HG03571 (cell line): ENCODE measurements around the gene RERE.
"Not testable (repeated sequence)": the region's sequence is repeated elsewhere in the genome, so short reads cannot be mapped to it uniquely, and the experiment has no call there.

Source experiments
- ATAC-seq: cut with Tn5 transposase; IDR thresholded peaks from one replicate; pipeline ENCODE4 v1.9.1; 2021; ENCODE audit not compliant: unreplicated experiment

The RERE gene

DNA sequence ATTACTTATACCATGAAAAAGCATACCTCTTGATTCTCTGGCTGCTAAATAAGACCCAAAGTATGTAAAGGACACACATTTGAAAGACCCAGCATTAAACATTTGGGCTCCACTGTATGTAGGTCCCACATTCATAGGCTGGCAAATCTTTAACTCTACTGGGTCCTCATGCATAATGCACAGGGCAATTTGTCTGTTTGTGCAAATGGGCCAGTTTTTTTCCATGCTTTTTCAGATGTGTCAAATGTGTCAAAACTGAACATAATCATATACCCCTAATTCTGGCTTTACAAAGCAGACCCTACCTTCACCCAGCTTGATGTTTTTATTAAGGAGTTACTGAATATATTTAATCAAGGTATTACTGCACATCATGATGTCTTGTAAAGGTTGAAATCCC lies 63.7 kb downstream of the RERE start:
- no peak for ATAC-seq

- ATAC-seq: no peak
Observed at GRCh38 chr1:8752921-8753713, 64.3 kb downstream of the RERE start.

- ATAC-seq: no peak
Observed at GRCh38 chr1:8752411-8752810, 65.0 kb downstream of the RERE start.

DNA sequence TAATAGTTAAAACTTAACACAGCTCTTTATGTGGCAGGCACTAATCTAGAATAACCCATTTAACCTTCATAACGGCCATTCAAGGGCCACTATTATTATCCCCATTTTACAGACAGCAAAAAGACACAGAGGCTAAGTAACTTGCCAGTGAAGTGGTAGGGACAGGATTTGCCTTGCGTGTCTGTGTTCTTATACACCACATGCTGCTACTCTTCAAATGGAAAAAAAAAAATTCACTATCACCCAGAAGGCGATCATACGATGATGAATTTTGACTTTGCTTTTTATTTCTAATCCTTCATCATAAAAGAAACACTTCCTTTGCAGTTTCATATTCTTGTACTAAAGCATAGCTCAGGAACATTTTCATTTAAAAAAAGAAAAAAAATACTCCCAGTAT lies 65.5 kb downstream of the RERE start:
- no peak for ATAC-seq

- ATAC-seq: no peak
Observed at GRCh38 chr1:8747879-8748825, 69.3 kb downstream of the RERE start.

DNA sequence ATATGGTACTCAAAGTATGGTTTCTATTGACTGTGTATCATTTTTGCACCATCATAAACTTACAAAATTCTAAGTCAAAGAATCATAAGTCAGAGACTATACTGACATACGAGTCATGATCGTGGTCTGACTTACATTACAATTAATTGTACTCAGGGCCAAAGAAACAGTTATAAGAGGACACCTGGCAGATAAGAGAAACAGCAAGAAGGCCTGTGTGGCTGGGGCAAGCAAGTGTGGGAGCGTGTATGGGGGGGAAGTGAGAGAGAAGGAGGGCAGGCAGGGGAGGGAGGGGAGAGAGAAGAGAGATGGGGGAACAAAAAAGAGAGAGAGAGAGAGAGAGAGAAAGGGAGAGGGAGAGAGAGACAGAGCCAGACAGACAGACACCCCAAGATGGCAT lies 70.9 kb downstream of the RERE start:
- no peak for ATAC-seq

DNA sequence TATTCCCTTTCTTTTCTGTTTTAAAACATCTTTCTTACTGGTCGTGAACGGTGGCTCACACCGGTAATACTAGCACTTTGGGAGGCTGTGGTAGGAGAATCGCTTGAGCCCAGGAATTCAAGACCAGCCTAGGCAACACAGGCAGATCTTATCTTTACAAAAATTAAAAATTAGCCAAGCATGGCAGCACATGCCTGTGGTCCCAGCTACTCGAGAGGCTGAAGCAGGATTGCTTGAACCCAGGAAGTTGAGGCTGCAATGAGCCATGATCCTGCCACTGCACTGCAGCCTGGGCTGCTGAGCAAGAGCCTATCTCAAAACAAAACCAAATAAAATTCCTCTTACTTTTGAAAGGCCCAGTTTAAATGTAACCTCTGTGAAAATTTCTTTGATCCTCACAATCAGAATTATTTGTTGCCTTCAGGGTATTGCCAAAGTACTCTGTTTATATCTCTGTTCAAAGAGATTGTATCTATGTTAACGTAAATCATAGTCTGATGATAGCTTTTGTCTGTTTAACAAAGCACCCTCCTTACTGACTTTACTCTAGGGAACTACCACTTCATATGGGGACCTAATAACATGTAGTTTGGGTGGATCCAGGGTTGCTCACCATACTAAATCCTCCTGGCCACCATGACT lies 71.6 kb downstream of the RERE start:
- no peak for ATAC-seq

GRCh38 chr1:8745346-8745745 lies 72.1 kb downstream of the RERE start:
- ATAC-seq: no peak

DNA sequence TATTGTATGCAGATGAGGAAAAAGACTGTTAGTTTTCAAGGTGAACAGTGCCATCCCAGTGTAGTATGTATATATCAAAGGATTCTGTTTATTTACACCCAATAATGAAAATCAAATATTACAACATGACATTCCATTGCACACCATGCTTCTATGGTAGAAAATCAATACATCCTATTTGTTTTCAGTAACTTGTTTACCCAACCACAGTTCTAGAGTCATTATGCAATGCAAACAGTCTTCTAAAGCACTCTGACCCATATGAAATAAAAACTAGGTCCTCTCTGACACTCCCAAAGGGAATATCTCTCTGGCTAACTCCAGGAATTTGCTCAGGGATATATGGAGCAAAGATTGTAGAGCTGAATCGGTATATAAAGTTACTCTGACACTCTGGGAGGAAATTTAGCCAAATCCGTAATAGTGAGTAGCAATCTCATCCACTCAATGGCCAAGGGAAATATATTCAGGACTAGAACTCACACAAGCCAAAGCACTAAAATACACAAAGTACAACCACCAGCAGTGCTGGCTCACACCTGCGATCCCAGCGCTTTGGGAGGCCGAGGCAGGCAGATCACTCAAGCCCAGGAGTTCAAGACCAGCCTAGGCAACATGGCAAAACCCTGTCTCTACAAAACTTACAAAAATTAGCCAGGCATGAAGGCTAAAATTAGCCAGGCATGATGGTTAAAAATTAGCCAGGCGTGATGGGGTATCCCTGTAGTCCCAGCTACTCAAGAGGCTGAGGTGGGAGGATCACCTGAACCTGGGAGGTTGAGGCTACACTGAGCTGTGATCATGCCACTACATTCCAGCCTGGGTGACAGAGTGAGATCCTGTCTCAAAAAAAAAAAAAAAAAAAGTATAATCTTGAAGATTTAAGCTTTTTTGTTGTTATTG lies 75.2 kb downstream of the RERE start:
- ATAC-seq: no peak

GRCh38 chr1:8740034-8740449 lies 77.4 kb downstream of the RERE start:
- no peak for ATAC-seq

DNA sequence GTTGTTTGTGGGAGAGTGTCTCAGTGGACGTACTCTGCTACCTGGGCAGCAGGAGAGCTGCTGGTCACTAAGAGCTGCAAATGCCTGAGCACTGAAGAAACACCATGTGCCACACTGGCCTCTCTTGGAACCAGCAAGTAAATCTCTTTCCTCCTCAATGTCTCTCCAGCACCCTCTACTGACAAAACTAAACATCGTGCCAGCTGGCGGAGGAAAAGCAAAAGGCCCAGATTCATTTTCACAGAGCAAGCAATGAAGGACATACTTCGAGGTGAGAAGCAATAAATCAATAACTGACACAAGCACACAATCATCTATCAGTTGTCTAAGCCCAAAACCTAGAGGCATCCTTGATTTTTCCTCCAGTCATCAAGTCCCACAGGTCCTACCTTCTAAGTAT lies 78.1 kb downstream of the RERE start:
- ATAC-seq: no peak

GRCh38 chr1:8736927-8737326 lies 80.5 kb downstream of the RERE start:
- no peak for ATAC-seq

DNA sequence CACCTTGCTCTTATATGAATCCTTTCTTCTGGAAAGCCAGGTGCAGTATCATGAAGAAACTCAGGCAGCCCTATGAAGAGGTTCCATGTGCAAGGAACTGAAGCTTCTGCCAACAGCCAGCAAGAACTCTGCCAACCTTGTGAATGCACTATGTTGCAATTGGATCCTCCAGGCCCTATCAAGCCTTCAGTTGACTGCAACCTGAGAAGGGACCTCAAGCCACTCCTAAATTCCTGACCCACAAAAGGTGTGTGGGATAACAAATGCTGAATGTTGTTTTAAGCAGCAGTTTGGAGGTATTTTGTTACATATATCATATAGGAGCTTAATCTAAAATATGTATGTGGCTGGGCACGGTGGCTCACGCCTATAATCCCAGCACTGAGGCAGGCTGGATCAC lies 84.0 kb downstream of the RERE start:
- ATAC-seq: no peak

GRCh38 chr1:8731162-8731561 lies 86.3 kb downstream of the RERE start:
- ATAC-seq: no peak

DNA sequence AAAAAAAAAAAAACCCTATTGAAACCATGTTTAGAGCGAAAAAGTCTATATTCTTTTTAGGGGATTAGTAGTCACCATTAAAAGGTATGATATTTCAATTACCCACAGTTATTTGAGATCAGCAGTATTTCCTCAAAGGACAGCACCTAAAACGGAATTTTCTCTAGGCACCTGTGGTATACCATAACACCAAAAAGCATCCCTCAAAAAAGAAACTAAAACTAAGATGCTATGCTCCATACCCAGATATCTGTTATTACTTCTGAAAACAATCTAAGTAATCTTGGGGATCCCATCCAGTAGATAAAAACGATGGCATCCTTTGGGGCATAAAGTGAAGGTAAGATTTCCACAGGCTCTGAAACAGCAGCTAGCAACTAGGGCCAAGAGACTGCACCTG lies 89.0 kb downstream of the RERE start:
- no peak for ATAC-seq

DNA sequence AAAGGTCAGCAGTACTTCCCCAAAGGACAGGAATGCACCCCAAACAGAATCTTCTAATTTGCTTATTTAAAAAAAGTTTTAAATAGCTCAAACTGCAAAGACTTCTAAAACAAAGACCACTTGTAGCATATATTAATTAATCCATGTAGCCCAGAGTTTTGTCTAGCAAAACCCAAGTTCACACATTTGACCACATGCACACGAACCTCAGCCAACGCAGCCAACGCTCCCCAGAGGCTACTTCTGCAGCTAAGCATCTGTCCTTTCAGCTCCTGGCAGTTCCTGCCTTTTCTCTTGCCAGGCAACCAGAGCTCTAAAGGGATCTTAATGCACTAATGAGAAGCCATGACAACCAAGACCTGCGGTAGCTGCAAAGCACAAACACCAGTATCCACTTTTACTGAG lies 89.6 kb downstream of the RERE start:
- no peak for ATAC-seq

- not testable (repeated sequence) for ATAC-seq
Observed at GRCh38 chr1:8727316-8727715, 90.1 kb downstream of the RERE start.

DNA sequence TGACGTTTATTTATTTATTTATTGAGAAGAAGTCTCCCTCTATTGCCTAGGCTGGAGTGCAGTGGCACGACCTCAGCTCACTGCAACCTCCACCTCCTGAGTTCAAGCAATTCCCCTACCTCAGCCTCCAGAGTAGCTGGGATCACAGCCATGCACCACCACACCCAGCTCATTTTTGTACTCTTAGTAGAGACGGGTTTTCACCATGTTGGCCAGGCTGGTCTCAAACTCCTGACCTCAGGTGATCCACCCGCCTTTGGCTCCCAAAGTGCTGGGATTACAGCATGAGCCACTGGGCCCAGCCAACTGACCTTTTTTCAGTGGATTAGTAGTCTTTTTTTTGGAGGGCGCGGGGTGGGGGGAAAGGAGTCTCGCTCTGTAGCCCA lies 90.6 kb downstream of the RERE start:
- not testable (repeated sequence) for ATAC-seq

DNA sequence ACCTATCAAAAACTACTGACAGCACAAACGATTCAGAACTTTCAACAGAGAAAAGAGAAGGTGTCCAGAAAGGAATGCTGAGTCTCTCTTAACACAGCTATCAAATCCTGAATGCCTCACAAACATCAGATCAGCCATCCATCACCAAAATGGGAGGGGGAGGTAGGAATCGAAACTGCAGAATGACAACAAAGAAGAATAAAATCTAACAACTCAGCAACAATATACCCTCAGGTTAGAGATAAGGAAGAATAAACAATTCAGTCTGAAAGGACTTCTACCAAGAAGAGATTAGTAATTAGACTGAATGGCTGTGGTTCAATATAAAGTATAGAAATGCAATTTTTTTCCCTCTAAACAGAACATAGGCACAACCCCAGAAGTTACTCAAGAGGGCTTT lies 94.4 kb downstream of the RERE start:
- no peak for ATAC-seq

- no peak for ATAC-seq
Observed at GRCh38 chr1:8722366-8722765, 95.1 kb downstream of the RERE start.
